ENCODE measurements around the gene FGF22.
"Not testable (repeated sequence)": the region's sequence is repeated elsewhere in the genome, so short reads cannot be mapped to it uniquely, and the experiment has no call there.

The FGF22 gene

DNA sequence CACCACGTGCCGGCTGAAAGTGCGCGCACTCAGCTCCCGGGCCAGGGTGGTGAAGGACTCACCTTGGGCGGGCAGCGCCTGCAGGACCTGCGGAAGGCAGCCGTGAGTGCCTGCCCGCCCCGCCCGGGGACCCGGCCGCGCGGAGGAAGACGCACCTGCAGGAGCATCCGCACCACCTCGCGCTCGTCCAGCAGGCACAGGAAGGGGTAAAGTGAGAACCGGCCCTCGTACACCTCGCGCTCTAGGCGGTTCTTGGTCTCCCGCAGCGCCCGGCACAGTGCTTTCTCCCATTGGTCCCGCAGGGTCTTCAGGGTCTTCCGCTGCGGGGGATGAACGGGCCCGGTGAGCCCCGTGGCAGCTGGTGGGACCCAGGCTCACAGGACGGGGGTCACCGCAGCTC lies 17.0 kb upstream of the FGF22 start:
- no peak for DNase-seq

- DNase-seq: no peak
These were observed 16.3 kb upstream of the FGF22 start for GRCh38 chr19:623175-623916.

- DNase-seq: no peak
These were observed 15.7 kb upstream of the FGF22 start for GRCh38 chr19:623974-624373.

GRCh38 chr19:624433-625109 lies 15.1 kb upstream of the FGF22 start:
- no peak for DNase-seq

- DNase-seq: no peak
These were observed 14.4 kb upstream of the FGF22 start for GRCh38 chr19:625257-625656.

DNA sequence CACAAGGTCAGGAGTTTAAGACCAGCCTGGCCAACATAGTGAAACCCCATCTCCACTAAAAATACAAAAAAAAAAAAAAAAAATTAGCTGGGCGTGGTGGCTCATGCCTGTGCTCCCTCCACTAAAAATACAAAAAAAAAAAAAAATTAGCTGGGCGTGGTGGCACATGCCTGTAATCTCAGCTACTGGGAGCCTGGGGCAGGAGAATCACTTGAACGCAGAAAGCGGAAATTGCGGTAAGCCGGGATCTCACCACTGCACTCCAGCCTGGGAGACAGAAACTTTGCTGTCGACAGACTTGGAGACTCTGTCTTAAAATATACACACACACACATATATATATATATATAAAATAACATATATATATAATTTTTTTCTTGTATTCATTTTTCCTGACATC lies 13.1 kb upstream of the FGF22 start:
- not testable (repeated sequence) for DNase-seq

- no peak for DNase-seq
These were observed 11.5 kb upstream of the FGF22 start for GRCh38 chr19:628168-628567.

GRCh38 chr19:629515-629914 lies 10.2 kb upstream of the FGF22 start:
- DNase-seq: not testable (repeated sequence)

- no peak for DNase-seq
These were observed 9.5 kb upstream of the FGF22 start for GRCh38 chr19:629961-630714.

- peak; percentile 17 for DNase-seq
These were observed 7.1 kb upstream of the FGF22 start for GRCh38 chr19:632579-633067.

DNA sequence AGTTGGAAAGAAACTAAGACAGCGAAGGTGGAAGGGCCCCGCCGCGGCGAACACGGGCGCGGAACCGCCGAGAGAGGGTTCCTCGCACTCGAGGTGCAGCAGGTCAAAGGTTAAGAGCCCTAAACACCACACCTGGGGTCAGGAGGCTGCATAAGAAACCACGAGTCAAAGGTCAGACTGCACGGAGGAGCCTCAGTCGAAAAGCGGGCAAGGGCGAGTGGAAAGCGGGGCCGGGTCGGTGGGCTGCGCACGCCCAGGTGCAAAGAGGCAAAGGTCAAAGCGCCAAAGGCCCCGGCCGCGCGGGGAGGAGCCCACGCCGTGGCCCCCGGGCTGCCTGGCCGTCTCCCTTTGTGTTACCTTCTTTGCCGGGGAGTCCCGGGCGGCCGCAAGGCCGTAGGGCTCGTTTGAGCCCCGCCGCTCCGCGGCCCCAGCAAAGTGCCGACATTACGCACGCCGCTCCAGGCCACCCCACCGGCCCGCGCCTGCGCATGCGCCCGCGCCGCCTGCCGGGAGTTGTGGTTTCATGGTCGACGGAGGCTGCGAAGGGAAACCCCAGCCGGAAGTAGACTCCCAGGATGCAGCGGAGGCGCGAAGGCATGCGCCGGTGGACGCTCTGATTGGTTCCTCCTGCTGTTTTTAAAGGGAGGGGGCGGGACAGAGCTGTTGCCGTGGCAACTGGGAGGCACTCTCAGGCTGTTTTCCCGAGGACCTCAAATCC lies 6.5 kb upstream of the FGF22 start, which contains the start of gene POLRMT:
POLRMT (minus strand) TSS at position 470 of the 718 bp plus-strand sequence; CDS start at position 445, 25 bp downstream.
- DNase-seq: peak; percentile 97

- no peak for DNase-seq
These were observed 5.7 kb upstream of the FGF22 start for GRCh38 chr19:633786-634639.

GRCh38 chr19:634975-635652 lies 4.6 kb upstream of the FGF22 start:
- no peak for DNase-seq

- DNase-seq: no peak
These were observed 800 bp upstream of the FGF22 start for GRCh38 chr19:638906-639252.

- no peak for DNase-seq
These were observed 481 bp downstream of the FGF22 start for GRCh38 chr19:640161-640558.

- no peak for DNase-seq
These were observed 1.0 kb downstream of the FGF22 start for GRCh38 chr19:640606-641189.

- DNase-seq: no peak
These were observed 2.0 kb downstream of the FGF22 start for GRCh38 chr19:641702-642101.

- DNase-seq: no peak
These were observed 3.4 kb downstream of the FGF22 start for GRCh38 chr19:642767-643727.

GRCh38 chr19:643736-644135 lies 4.1 kb downstream of the FGF22 start:
- no peak for DNase-seq

- no peak for DNase-seq
These were observed 4.7 kb downstream of the FGF22 start for GRCh38 chr19:644363-644762.
